ENCODE measurements around the gene PCGF1. TPM values are rescaled to one million over a fixed set of nuclear protein-coding genes. Genes with fewer than 3 reads are reported as not detected.

Gene PCGF1
- total and polyA plus RNA-seq, 2 of the 13 experiments (the other 11 are each of a cell fraction or from before 2014, with no cell fraction given), result 20.4 to 22.6 TPM

DNA sequence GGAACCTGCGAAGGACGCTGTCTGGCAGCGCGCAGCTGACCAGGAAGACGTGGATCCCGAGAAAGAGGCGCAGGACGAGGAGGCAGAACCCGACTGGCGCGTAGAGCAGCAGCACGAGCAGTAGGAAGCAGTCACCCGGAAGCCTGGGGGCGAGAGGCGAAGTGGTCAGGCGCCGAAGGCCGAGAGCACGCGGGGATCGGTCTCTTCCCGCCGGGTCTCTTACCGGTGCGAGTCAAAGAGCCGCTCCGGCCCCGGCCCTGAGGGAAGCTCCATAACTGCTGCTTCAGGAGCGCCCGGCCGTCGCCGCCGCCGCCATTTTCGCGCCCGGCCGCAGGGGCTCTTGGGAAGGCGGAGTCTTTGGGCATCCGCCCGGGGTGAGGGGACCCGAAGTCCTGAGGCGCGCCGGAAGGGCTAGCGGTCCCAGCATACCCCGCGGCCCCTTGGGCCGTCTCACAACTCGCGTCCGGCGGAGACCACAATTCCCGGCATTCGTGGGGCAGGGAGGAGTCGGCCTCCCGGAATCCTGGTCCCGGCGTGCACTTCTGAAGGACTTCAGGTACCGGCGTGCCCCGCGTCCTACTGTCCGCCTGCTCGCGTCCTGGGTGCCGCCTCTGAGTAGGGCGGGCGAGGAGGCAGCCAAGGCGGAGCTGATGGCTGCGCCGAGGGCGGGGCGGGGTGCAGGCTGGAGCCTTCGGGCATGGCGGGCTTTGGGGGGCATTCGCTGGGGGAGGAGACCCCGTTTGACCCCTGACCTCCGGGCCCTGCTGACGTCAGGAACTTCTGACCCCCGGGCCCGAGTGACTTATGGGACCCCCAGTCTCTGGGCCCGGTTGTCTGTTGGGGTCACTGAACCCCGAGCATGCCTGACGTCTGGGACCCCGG is 22.1 kb upstream of the PCGF1 start, which contains the start of the genes AUP1 and HTRA2 (continued):
- TF ChIP-seq ELF3 (CRISPR knock-in tag; IDR thresholded peaks at IDR 0.05), result peak; percentile 80
- peak; percentile 25; the same call in 1 of the 2 replicates for TF ChIP-seq PAX8 (CRISPR knock-in tag; IDR thresholded peaks at IDR 0.05; ENCODE audit: borderline replicate concordance)
- TF ChIP-seq NPAS2 (CRISPR knock-in tag; IDR thresholded peaks at IDR 0.05; ENCODE audit: borderline replicate concordance), result no peak
- TF ChIP-seq NR1H2 (CRISPR knock-in tag; IDR thresholded peaks at IDR 0.05; ENCODE audit: borderline replicate concordance, low read depth), result no peak; the same call in 1 of the 2 replicates
- TF ChIP-seq, protein P1, sequence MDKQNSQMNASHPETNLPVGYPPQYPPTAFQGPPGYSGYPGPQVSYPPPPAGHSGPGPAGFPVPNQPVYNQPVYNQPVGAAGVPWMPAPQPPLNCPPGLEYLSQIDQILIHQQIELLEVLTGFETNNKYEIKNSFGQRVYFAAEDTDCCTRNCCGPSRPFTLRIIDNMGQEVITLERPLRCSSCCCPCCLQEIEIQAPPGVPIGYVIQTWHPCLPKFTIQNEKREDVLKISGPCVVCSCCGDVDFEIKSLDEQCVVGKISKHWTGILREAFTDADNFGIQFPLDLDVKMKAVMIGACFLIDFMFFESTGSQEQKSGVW (CRISPR knock-in tag; IDR thresholded peaks at IDR 0.05; ENCODE audit: borderline replicate concordance), result no peak
- peak; percentile 34; the same call in 1 of the 2 replicates for TF ChIP-seq ZMYM4 (CRISPR knock-in tag; IDR thresholded peaks at IDR 0.05)
- TF ChIP-seq KAT2B (IDR thresholded peaks at IDR 0.05; ENCODE audit: borderline replicate concordance, low read depth, low read length), result no peak
- TF ChIP-seq, protein P2, sequence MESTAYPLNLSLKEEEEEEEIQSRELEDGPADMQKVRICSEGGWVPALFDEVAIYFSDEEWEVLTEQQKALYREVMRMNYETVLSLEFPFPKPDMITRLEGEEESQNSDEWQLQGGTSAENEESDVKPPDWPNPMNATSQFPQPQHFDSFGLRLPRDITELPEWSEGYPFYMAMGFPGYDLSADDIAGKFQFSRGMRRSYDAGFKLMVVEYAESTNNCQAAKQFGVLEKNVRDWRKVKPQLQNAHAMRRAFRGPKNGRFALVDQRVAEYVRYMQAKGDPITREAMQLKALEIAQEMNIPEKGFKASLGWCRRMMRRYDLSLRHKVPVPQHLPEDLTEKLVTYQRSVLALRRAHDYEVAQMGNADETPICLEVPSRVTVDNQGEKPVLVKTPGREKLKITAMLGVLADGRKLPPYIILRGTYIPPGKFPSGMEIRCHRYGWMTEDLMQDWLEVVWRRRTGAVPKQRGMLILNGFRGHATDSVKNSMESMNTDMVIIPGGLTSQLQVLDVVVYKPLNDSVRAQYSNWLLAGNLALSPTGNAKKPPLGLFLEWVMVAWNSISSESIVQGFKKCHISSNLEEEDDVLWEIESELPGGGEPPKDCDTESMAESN (CRISPR knock-in tag; conservative IDR thresholded peaks at IDR 0.05), result peak; percentile 78
- no peak for TF ChIP-seq WIZ (CRISPR knock-in tag; IDR thresholded peaks at IDR 0.05)
- peak; percentile 69; the same call in 1 of the 2 replicates for TF ChIP-seq ZNF546 (CRISPR knock-in tag; conservative IDR thresholded peaks at IDR 0.05)
- no peak for TF ChIP-seq IRX3 (CRISPR knock-in tag; IDR thresholded peaks at IDR 0.05; ENCODE audit: borderline replicate concordance, low read depth)
- TF ChIP-seq TCF12 (IDR thresholded peaks at IDR 0.05), result no peak
- TF ChIP-seq TCF12 (CRISPR knock-in tag; IDR thresholded peaks at IDR 0.05), result peak; percentile 82; the same call in 1 of the 2 replicates
- TF ChIP-seq, protein P3, sequence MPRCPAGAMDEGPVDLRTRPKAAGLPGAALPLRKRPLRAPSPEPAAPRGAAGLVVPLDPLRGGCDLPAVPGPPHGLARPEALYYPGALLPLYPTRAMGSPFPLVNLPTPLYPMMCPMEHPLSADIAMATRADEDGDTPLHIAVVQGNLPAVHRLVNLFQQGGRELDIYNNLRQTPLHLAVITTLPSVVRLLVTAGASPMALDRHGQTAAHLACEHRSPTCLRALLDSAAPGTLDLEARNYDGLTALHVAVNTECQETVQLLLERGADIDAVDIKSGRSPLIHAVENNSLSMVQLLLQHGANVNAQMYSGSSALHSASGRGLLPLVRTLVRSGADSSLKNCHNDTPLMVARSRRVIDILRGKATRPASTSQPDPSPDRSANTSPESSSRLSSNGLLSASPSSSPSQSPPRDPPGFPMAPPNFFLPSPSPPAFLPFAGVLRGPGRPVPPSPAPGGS (CRISPR knock-in tag; IDR thresholded peaks at IDR 0.05), result no peak
- peak; percentile 71; the same call in 1 of the 2 replicates for TF ChIP-seq ZNF782 (CRISPR knock-in tag; IDR thresholded peaks at IDR 0.05; ENCODE audit: borderline replicate concordance)
- peak; percentile 73 for TF ChIP-seq ZNF547 (CRISPR knock-in tag; IDR thresholded peaks at IDR 0.05)
- TF ChIP-seq HOXA3 (CRISPR knock-in tag; IDR thresholded peaks at IDR 0.05), result peak; percentile 96
- TF ChIP-seq, protein P4, sequence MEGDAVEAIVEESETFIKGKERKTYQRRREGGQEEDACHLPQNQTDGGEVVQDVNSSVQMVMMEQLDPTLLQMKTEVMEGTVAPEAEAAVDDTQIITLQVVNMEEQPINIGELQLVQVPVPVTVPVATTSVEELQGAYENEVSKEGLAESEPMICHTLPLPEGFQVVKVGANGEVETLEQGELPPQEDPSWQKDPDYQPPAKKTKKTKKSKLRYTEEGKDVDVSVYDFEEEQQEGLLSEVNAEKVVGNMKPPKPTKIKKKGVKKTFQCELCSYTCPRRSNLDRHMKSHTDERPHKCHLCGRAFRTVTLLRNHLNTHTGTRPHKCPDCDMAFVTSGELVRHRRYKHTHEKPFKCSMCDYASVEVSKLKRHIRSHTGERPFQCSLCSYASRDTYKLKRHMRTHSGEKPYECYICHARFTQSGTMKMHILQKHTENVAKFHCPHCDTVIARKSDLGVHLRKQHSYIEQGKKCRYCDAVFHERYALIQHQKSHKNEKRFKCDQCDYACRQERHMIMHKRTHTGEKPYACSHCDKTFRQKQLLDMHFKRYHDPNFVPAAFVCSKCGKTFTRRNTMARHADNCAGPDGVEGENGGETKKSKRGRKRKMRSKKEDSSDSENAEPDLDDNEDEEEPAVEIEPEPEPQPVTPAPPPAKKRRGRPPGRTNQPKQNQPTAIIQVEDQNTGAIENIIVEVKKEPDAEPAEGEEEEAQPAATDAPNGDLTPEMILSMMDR (CRISPR knock-in tag; IDR thresholded peaks at IDR 0.05), result peak; percentile 33
- TF ChIP-seq ZNF335 (CRISPR knock-in tag; IDR thresholded peaks at IDR 0.05), result peak; percentile 97
- TF ChIP-seq, protein P5, sequence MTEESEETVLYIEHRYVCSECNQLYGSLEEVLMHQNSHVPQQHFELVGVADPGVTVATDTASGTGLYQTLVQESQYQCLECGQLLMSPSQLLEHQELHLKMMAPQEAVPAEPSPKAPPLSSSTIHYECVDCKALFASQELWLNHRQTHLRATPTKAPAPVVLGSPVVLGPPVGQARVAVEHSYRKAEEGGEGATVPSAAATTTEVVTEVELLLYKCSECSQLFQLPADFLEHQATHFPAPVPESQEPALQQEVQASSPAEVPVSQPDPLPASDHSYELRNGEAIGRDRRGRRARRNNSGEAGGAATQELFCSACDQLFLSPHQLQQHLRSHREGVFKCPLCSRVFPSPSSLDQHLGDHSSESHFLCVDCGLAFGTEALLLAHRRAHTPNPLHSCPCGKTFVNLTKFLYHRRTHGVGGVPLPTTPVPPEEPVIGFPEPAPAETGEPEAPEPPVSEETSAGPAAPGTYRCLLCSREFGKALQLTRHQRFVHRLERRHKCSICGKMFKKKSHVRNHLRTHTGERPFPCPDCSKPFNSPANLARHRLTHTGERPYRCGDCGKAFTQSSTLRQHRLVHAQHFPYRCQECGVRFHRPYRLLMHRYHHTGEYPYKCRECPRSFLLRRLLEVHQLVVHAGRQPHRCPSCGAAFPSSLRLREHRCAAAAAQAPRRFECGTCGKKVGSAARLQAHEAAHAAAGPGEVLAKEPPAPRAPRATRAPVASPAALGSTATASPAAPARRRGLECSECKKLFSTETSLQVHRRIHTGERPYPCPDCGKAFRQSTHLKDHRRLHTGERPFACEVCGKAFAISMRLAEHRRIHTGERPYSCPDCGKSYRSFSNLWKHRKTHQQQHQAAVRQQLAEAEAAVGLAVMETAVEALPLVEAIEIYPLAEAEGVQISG (CRISPR knock-in tag; IDR thresholded peaks at IDR 0.05), result peak; percentile 98
